OCI-LY3 (cell line): ENCODE data around the gene STIM1.

ENCODE experiments used
- CTCF ChIP-seq: fragments of 200-600, 300-600 bp; sonication (generic); IDR thresholded peaks from 2 replicates; pipeline ENCODE4 v1.5.1; 2014; ENCODE audit warnings: antibody characterized with exemption, low read length, low read depth
- EZH2phosphoT487 ChIP-seq: fragments of 200-600 bp; shearing (Covaris generic); IDR thresholded peaks from 2 replicates; pipeline ENCODE4 v1.6.1; 2018; ENCODE audit warnings: antibody characterized with exemption, mixed run types, low read depth

DNA sequence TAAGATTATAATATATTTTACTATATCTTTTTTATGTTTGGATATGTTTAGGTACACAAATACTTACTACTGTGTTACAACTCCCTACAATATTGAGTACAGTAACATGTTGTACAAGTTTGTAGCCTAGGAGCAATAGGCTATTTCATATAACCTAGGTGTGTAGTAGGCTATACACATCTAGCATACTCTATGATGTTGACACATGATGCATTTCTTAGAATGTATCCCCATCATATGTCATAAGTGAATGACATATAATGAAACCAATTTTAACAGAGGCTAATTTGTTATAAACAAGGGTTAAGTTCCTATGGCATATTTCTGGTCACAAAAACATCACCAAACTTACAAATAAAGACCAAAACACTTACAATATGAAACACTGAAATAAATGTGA lies 152.7 kb downstream of the STIM1 start:
- no peak for TF ChIP-seq CTCF
- no peak for TF ChIP-seq EZH2phosphoT487
